Subcutaneous adipose tissue (tissue), 4 donors: ENCODE data around the gene USH2A. TPM values are rescaled to one million over a fixed set of nuclear protein-coding genes. Genes with fewer than 3 reads are reported as not detected.

Experiments used
- total RNA-seq, 4 donors: library from RNA; depleted of rRNA; stranded (reverse); fragments of >200 nt; gene quantifications; one replicate each; pipeline ENCODE4 v1.1.0, GENCODE V29; 2016
- TF ChIP-seq, protein P1 (sequence below): fragments of 450-650 bp; IDR thresholded peaks from one replicate; pipeline ENCODE4 v1.5.1; 2016; ENCODE audit warnings: low read depth, mild to moderate bottlenecking, control low read depth, antibody characterized with exemption, moderate library complexity

USH2A gene
- total RNA-seq, 4 donors from 2014 or later = under 0.01 TPM; not detected in 3

DNA sequence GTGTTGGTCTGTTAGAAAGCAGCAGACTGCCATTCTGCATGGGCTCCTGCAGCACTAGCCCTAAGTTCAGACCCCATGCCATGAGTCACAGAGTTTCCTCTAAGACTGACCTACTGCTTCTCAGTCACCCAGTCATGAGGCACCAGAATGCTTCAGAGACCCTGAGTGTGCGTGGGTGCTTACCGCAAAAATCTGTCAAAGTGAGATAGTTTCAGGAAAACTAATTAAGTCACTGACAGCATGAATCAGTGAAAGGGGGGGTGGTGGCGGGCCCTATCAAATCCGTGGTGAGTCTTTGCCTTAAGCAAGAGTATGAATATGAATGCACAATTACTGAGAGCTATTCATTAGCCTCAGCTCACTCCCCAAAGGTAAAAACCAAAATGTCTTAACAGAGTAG, 758.0 kb downstream of the USH2A start:
- TF ChIP-seq, protein P1, sequence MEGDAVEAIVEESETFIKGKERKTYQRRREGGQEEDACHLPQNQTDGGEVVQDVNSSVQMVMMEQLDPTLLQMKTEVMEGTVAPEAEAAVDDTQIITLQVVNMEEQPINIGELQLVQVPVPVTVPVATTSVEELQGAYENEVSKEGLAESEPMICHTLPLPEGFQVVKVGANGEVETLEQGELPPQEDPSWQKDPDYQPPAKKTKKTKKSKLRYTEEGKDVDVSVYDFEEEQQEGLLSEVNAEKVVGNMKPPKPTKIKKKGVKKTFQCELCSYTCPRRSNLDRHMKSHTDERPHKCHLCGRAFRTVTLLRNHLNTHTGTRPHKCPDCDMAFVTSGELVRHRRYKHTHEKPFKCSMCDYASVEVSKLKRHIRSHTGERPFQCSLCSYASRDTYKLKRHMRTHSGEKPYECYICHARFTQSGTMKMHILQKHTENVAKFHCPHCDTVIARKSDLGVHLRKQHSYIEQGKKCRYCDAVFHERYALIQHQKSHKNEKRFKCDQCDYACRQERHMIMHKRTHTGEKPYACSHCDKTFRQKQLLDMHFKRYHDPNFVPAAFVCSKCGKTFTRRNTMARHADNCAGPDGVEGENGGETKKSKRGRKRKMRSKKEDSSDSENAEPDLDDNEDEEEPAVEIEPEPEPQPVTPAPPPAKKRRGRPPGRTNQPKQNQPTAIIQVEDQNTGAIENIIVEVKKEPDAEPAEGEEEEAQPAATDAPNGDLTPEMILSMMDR = no peak

DNA sequence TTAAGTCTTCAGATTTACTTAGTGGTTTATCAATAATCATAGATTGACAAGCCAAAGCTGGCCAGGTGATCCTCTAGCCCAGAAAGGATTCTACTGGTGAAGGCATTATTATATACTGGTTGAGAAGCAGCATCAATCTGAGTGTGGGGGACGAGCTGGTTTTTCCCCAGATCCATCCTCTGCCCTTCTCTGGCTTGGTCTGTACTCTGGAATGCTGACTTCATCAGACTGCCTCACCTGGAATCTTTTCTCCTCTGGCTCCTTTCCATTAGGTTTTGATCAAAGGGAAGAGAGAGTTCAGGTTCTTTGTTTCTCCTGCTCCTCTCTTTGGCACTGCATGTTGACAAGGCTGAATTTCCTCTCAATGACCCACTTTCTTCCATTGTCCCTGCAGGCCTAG, 762.2 kb downstream of the USH2A start:
- TF ChIP-seq, protein P1 = no peak

DNA sequence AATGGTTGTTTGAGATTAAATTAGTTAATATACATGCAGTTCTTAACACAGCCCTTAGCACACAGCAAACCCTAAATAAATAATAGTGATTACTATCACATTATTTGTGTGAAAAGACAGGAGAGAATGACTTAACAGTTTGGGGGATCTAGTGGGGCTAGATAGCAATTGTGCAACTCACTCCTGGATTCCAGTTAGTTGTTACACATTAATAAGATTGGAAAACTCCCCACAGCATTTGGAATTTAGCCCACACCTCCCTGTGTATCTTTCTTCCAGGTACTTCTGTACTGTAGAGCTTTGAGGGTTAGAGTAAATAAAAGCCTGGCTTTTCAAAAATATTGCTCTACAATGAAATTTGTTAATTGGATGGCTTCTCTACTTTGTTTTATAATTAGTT, 763.0 kb downstream of the USH2A start:
- TF ChIP-seq, protein P1 = no peak

DNA sequence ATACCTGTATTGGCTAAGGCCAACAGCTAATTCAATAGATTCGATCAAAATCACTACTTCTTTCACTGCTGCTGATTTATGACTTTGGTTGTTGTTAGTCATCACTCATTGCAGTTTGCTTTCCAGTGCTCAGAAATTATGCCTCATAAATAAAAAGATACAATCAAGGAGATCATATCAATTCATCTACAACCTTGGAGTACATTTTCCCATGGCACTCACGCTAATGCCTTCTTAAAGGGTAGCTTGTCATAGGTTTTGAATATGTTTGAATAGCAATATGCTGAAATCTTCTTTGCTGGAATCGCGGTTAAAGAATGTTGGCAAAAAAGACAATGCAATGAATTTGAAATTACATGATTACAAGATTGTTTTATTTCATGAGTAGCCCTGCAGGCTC, 766.2 kb downstream of the USH2A start:
- TF ChIP-seq, protein P1 = no peak

DNA sequence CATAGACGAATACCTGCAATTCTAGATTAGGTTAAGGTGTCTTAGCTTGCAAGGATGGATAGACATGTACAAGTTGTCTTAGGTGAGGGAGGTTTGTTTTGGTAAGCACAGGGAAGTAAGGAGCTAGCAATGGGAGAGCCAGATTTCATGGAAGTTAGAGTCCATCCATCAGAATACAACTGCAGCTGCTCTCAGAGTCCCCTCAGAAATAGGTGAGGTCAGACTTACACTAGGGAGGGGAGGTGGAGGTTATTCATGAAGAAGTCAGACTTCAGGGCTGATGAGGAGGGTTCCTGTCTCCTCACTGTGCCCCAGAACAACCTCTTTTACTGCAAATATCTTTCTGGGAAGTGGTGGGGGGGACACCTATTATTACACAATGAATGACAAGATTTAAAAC, 770.9 kb downstream of the USH2A start:
- TF ChIP-seq, protein P1 = no peak

DNA sequence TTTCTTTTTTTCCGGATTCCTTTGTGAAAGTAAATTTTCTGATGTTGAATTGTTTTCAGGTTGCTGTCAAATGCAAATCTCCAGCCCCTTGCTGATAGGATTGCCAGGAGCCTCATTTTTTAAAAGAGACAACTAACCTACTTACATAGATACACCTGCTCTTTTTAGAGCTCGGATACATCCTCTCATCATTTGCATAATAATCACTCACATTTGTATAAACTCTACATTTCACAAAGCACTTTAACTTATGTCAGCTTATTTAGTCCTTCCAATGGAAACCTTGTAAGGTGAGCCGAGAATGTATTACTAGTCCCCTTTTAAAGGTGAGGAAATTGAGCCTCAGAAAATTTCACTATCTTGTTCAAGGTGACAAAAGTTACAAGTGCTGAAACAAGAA, 771.4 kb downstream of the USH2A start:
- TF ChIP-seq, protein P1 = no peak

DNA sequence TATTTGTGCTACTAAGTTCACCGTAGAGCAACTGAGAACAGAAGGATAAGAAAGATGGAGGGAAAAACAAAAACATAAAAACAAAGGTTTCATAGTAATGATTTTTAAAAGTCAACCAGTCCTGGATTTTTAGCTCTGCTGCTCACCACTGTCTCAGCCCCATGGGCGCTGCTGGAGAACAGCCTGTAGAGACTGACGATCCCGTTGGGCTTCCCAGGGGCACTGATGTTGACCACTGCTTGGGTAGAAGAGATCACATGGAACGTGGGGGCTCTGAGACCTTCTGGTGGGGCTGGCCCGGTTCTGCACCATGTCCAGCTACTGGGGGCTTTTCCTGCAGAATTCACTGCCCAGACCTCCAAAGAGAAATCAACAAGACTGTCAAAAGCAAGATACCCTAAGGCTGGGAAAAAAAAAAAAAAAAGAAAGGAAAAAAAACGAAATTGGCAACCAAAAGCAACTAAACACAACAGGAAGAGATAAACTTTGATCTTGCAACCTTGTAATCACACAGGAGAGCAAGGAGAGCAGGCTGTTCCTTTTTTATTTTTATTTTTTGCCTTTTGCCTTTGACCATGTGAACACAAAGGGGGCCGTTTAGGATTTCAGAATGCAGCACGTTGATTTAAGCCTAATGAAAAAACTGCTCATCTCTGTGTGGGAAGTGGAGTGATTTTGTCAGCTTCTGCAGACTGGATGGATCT, 772.6 kb downstream of the USH2A start:
- TF ChIP-seq, protein P1 = no peak
